Neural cell (in vitro differentiated cells): ENCODE results near the gene SHB. TPM values are rescaled to one million over a fixed set of nuclear protein-coding genes. Genes with fewer than 3 reads are reported as not detected.

Experiments used
- H2AFZ ChIP-seq: fragments of 200-600, 300-800 bp; sonication (generic), shearing (Covaris generic); 2 replicates; pipeline ENCODE4 v1.6.0; 2014; ENCODE audit warnings: low read depth, mild to moderate bottlenecking, antibody characterized with exemption, low read length, moderate library complexity
- H3F3A ChIP-seq: fragments of 200-600 bp; shearing (Covaris generic); 2 replicates; pipeline ENCODE4 v1.6.1; 2016; ENCODE audit warnings: mild to moderate bottlenecking, moderate library complexity, mixed read lengths, antibody characterized with exemption, low read length; ENCODE audit not compliant: insufficient read depth, poor library complexity, severe bottlenecking
- H3K27ac ChIP-seq: fragments of 200-600, 300-800 bp; sonication (generic), shearing (Covaris generic); 2 replicates; pipeline ENCODE4 v1.5.1; 2014; ENCODE audit warnings: mild to moderate bottlenecking, low read length, moderate library complexity
- H3K27me3 ChIP-seq: fragments of 300-800, 200-600 bp; sonication (generic), shearing (Covaris generic); 2 replicates; pipeline ENCODE4 v1.6.0; 2014; ENCODE audit warnings: mild to moderate bottlenecking, low read depth, low read length, moderate library complexity; ENCODE audit not compliant: insufficient read depth
- H3K36me3 ChIP-seq: fragments of 300-800, 200-600 bp; sonication (generic), shearing (Covaris generic); 2 replicates; pipeline ENCODE4 v1.5.1; 2014; ENCODE audit warnings: mild to moderate bottlenecking, antibody characterized with exemption, low read length, moderate library complexity; ENCODE audit not compliant: insufficient read depth
- H3K4me2 ChIP-seq: fragments of 300-800, 200-600 bp; sonication (generic), shearing (Covaris generic); 2 replicates; pipeline ENCODE4 v1.6.0; 2014; ENCODE audit warnings: mild to moderate bottlenecking, low read length
- H3K4me3 ChIP-seq: fragments of 300-800, 200-600 bp; sonication (generic), shearing (Covaris generic); 2 replicates; pipeline ENCODE4 v1.5.1; 2014; ENCODE audit warnings: mild to moderate bottlenecking, low read length, moderate library complexity
- H3K79me2 ChIP-seq: fragments of 200-600 bp; shearing (Covaris generic); replicated peaks from 2 replicates; pipeline ENCODE4 v1.6.0; 2014; ENCODE audit warnings: mild to moderate bottlenecking, low read length, moderate library complexity; ENCODE audit not compliant: insufficient read depth
- H3K9ac ChIP-seq: fragments of 300-800, 200-600 bp; sonication (generic), shearing (Covaris generic); 2 replicates; pipeline ENCODE4 v1.6.1; 2016; ENCODE audit warnings: mild to moderate bottlenecking, low read length, mixed read lengths
- H3K9me2 ChIP-seq: fragments of 200-600 bp; shearing (Covaris generic); 2 replicates; pipeline ENCODE4 v1.6.1; 2016; ENCODE audit warnings: mild to moderate bottlenecking, low read length, mixed read lengths; ENCODE audit not compliant: insufficient read depth
- H3K9me3 ChIP-seq: fragments of 200-600, 300-800 bp; sonication (generic), shearing (Covaris generic); 2 replicates; pipeline ENCODE4 v1.6.1; 2016; ENCODE audit warnings: mild to moderate bottlenecking, mixed run types, low read length, moderate library complexity, mixed read lengths
- H4K20me1 ChIP-seq: fragments of 200-600 bp; shearing (Covaris generic); 2 replicates; pipeline ENCODE4 v1.6.1; 2016; ENCODE audit warnings: mild to moderate bottlenecking, mixed run types; ENCODE audit not compliant: insufficient read depth
- CTCF ChIP-seq: fragments of 450-650 bp; IDR thresholded peaks from 2 replicates; pipeline ENCODE4 v1.5.1; 2014; ENCODE audit warnings: antibody characterized with exemption, mild to moderate bottlenecking, moderate library complexity; ENCODE audit not compliant: poor library complexity, severe bottlenecking
- EP300 ChIP-seq: fragments of 450-650 bp; conservative IDR thresholded peaks from 2 replicates; pipeline ENCODE4 v1.6.1; 2014; ENCODE audit warnings: antibody characterized with exemption, mild to moderate bottlenecking, moderate library complexity; ENCODE audit not compliant: poor library complexity, severe bottlenecking
- EZH2 ChIP-seq: fragments of 200-600, 300-800 bp; shearing (Covaris generic), sonication (generic); IDR thresholded peaks from 2 replicates; pipeline ENCODE4 v1.6.1; 2014; ENCODE audit warnings: antibody characterized with exemption, low read length, borderline replicate concordance, mild to moderate bottlenecking; ENCODE audit not compliant: insufficient read depth, poor library complexity, severe bottlenecking
- MXI1 ChIP-seq: fragments of 450-650 bp; conservative IDR thresholded peaks from 2 replicates; pipeline ENCODE4 v1.6.1; 2014; ENCODE audit warnings: antibody characterized with exemption, mild to moderate bottlenecking; ENCODE audit not compliant: poor library complexity, severe bottlenecking
- POLR2AphosphoS5 ChIP-seq: IDR thresholded peaks from 2 replicates; pipeline ENCODE4 v1.6.1; 2012
- RAD21 ChIP-seq: fragments of 450-650 bp; conservative IDR thresholded peaks from 2 replicates; pipeline ENCODE4 v1.6.1; 2014; ENCODE audit warnings: antibody characterized with exemption, mild to moderate bottlenecking, moderate library complexity
- REST ChIP-seq: IDR thresholded peaks from 2 replicates; pipeline ENCODE4 v1.6.1; 2012; ENCODE audit warnings: borderline replicate concordance
- SMC3 ChIP-seq: fragments of 450-650 bp; conservative IDR thresholded peaks from 2 replicates; pipeline ENCODE4 v1.6.1; 2014; ENCODE audit warnings: antibody characterized with exemption, mild to moderate bottlenecking, moderate library complexity; ENCODE audit not compliant: poor library complexity
- TAF1 ChIP-seq: IDR thresholded peaks from 2 replicates; pipeline ENCODE4 v1.6.1; 2012; ENCODE audit warnings: low read depth
- polyA plus RNA-seq: library from polyadenylated mRNA; depleted of rRNA; stranded (reverse); fragments of >200 nt; gene quantifications from 2 replicates; pipeline ENCODE4 v1.2.3, GENCODE V29; 2014

The SHB gene
- polyA plus RNA-seq, 1 donor from 2014 or later, result 17.5 TPM

GRCh38 chr9:37984278-37984671 lies 84.8 kb downstream of the SHB start:
- Histone ChIP-seq H3K36me3 (no peaks in the 10 kb centered on the region), H3K27ac (no peak overlapping the region), H3K79me2 (peaks cover 38% of the 10 kb centered on the region), H3K27me3 (no peaks in the 10 kb centered on the region), H3F3A (no peaks in the 10 kb centered on the region), H3K9ac (no peak overlapping the region), H3K9me2 (no peaks in the 10 kb centered on the region), H4K20me1 (no peaks in the 10 kb centered on the region), H3K4me3 (no peak overlapping the region), H3K4me2 (no peak overlapping the region), H3K9me3 (no peaks in the 10 kb centered on the region), H2AFZ (no peak overlapping the region)
- TF ChIP-seq REST, result no peak
- no peak for TF ChIP-seq CTCF
- TF ChIP-seq MXI1, result no peak
- no peak for TF ChIP-seq EP300
- TF ChIP-seq SMC3, result no peak
- no peak for TF ChIP-seq EZH2
- TF ChIP-seq TAF1, result no peak
- no peak for TF ChIP-seq POLR2AphosphoS5
- TF ChIP-seq RAD21, result no peak

GRCh38 chr9:37983381-37984067 lies 85.5 kb downstream of the SHB start:
- no peaks in the 10 kb centered on the region for H3K27me3 ChIP-seq
- H3K27ac ChIP-seq, result no peak overlapping the region
- H3K36me3 ChIP-seq, result no peaks in the 10 kb centered on the region
- no peaks in the 10 kb centered on the region for H3F3A ChIP-seq
- no peak overlapping the region for H3K9ac ChIP-seq
- no peaks in the 10 kb centered on the region for H3K9me3 ChIP-seq
- no peak overlapping the region for H2AFZ ChIP-seq
- peaks cover 31% of the 10 kb centered on the region for H3K79me2 ChIP-seq
- no peak overlapping the region for H3K4me2 ChIP-seq
- no peaks in the 10 kb centered on the region for H4K20me1 ChIP-seq
- H3K4me3 ChIP-seq, result no peak overlapping the region
- TF ChIP-seq RAD21, result no peak
- TF ChIP-seq REST, result no peak
- no peak for TF ChIP-seq EZH2
- TF ChIP-seq CTCF, result no peak
- TF ChIP-seq MXI1, result no peak
- no peak for TF ChIP-seq POLR2AphosphoS5
- no peak for TF ChIP-seq EP300
- TF ChIP-seq SMC3, result no peak
- no peak for TF ChIP-seq TAF1
- no peaks in the 10 kb centered on the region for H3K9me2 ChIP-seq
